ENCODE data around the gene CD55.

DNA sequence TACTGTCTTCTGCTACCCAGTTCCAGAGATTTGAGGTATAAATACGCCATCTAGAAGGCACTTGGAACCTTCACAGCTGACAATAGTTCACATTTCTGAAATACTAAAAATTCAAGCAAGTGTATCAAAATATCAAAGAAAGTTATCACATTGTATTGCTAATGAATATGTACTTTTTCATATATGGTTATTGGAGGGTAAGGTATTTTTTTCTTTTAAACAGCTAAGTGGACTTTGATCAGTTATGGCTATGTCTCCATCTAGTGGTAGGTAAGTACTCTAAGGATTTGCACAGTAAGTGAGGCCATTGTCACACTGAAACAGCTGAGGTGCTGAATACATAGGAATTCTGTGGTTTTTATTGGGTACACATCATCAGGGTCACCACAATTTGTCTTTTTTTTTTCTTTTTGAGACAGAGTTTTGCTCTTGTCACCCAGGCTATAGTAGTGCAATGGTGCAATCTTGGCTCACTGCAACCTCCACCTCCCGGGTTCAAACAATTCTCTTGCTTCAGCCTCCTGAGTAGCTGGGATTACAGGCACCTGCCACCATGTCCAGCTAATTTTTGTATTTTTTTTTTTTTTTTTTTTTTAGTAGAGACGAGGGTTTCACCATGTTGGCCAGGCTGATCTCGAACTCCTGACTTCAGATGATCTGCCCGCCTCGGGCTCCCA lies 83.5 kb downstream of the CD55 start:
- TF ChIP-seq, protein P1, sequence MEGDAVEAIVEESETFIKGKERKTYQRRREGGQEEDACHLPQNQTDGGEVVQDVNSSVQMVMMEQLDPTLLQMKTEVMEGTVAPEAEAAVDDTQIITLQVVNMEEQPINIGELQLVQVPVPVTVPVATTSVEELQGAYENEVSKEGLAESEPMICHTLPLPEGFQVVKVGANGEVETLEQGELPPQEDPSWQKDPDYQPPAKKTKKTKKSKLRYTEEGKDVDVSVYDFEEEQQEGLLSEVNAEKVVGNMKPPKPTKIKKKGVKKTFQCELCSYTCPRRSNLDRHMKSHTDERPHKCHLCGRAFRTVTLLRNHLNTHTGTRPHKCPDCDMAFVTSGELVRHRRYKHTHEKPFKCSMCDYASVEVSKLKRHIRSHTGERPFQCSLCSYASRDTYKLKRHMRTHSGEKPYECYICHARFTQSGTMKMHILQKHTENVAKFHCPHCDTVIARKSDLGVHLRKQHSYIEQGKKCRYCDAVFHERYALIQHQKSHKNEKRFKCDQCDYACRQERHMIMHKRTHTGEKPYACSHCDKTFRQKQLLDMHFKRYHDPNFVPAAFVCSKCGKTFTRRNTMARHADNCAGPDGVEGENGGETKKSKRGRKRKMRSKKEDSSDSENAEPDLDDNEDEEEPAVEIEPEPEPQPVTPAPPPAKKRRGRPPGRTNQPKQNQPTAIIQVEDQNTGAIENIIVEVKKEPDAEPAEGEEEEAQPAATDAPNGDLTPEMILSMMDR (IDR thresholded peaks at IDR 0.05; ENCODE audit: low read depth, low read length): peak; percentile 97
- TF ChIP-seq EZH2phosphoT487 (IDR thresholded peaks at IDR 0.05; ENCODE audit: low read depth): no peak

Data from OCI-LY3 (cell line).